HG03196 (cell line): Measurements from ENCODE around the gene PAIP2.
"Not testable (repeated sequence)": the region's sequence is repeated elsewhere in the genome, so short reads cannot be mapped to it uniquely, and the experiment has no call there.

Source experiments
- ATAC-seq: cut with Tn5 transposase; IDR thresholded peaks from one replicate; pipeline ENCODE4 v1.9.1; 2021; ENCODE audit not compliant: unreplicated experiment

Gene PAIP2

DNA sequence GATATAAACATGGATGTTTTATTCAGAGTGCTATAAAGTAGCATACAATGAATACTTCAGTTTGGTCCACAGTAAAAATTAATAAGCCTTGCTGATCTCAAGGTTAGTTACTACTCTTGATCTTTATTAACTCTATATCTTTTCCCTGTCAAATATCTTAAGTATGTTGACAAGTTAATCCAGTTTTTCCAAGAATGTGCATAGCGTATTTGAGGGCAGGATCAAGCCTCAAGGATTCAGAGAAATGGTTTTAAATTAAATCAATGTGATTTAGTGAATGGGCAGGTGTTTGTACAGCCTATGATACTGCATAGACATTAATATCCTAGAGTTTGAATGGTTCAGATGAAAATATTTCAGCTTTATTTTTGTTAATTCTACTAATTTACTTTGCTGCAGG lies 27.4 kb upstream of the PAIP2 start:
- no peak for ATAC-seq

DNA sequence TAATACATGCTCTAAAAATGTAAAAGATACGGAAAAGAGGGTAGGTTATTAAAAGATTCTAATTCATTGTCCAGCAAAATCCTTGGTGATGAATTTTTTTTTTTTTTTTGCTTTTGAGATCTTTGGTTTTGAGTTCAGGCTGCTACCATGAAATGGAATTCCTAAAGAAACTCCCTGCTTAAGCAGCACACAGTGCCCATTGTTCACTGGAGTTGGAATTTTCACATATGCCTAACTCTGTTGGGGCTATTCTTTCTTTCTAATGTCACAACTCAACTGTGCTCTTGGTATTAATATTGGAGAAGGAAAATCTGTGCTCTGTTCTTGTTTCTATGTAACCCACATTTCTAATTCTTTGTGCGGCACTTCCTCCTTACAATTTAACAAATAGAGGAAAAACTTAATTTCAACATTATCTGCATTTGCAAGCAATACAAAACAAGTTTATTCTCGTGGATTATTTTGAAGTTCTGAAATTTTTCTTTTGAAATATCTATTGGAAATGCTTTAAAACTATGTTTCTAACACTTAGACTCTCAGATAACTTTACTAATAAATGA lies 26.5 kb upstream of the PAIP2 start:
- no peak for ATAC-seq

DNA sequence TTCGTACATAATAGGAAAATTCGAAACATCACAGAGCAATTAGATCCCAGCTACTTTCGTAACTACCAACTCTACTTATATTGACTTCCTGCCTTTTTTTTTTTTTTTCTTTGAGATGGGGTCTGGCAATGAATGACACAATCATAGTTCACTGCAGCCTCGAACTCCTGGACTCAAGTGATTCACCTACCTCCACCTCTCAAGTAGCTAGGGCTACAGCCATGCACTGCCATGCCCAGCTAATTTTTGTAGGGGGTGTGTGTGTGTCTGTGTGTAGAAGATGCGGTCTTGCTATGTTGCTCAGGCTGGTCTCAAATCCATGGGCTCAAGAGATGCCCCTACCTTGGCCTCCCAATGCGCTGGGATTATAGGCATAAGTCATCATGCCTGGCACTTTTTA lies 5.8 kb upstream of the PAIP2 start:
- ATAC-seq: no peak

DNA sequence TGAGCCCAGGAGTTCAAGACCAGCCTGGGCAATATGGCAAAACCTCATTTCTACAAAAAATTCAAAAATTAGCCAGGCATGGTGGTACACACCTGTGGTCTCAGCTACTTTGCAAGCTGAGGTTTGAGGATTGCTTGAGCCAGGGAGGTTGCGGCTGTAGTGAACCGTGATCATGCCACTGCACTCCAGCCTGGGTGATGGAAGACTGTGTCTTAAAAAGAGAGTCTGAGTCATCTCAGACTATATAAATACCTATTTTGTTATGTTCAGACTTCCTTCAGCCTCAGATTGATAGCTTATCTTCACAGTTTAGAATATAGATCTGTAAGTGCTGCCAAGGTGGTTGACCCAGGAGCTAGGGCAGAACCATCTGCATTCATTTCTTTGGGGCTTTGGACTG lies 1.6 kb upstream of the PAIP2 start:
- ATAC-seq: no peak

DNA sequence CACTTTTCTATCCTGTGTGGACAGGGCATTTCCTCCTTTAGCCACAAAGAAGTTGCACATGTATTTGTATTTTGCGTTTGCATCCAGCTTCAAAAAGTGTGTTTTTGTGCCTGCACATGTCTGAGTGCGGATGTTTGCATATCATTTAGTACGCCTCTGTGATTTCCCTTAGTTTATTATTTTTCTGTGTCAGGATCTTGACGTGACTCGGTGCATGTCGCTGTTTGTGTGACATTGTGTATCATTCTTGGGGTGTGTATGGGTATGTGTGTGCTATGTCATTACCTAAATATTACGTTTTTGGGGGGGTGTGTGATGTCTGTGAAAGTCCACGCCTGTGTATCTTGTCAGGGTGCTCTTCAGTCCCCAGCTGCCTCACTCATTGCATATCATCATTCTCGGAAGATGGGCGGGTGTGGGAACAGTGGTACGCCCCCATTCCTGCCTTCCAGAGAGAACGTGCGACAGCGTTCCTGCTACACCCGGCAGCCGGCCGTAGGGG lies 416 bp upstream of the PAIP2 start:
- ATAC-seq: no peak

DNA sequence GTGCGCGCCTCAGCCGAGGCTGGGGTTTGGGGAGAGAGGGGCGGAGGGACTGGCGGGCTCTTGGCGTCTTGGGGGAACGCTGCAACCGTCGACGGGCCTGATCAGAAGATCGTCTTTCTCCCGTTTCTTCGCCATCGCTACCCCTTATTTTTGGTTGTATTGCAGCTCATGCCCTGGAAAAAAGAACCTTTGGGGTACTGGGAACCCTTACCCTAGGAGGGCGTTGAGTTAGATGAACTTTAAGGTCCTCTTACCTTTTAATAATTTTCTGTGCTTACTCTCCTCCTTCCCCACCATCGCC lies 719 bp downstream of the PAIP2 start:
- ATAC-seq: no peak

DNA sequence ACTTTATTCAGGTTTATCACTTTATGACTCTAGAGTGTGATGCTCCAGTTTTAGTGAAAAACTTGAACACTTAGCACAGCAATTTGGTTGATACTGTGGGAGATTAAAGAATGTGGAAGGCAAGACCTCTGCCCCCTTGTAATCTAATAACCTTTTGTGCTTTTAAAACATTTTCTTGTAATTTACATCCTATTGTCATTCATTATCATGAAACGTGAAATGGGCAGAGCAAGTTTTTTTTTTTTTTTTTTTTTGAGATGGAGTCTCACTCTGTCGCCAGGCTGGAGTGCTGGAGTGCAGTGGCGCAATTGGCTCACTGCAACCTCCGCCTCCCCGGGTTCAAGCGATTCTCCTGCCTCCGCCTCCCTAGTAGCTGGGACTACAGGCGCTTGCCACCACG lies 1.8 kb downstream of the PAIP2 start:
- no peak for ATAC-seq

DNA sequence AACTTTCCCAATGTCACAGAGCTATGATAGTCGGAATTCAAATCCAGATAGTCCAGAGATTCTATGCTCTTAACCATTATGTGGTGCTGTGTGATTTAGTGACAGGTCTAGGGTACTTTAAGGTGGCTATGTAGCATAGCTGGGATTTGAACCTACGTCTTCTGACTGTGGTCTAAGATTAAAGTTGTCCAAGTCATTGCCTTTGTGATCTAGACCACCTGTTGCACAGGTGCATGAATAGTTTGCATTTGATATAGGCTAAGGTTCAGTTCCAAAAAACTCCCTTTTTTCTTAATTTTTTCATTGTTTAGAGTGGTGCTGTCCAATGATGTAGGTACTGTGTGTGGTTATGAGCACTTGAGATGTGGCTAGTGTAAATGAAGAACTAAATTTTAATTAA lies 2.5 kb downstream of the PAIP2 start:
- no peak for ATAC-seq

DNA sequence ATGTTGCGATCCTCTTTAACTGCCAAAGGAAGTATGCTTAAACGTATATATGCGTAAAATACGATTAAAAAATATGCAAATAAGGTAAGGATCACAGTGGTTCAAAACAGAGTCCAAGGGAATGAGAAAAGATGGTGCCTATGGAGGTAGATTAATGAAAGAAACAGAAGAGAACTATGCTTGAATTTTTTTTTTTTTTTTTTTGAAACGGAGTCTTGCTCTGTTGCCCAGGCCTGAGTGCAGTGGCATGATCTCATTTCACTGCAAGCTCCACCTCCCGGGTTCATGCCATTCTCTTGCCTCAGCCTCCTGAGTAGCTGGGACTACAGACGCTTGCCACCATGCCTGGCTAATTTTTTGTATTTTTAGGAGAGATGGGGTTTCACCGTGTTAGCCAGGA lies 3.8 kb downstream of the PAIP2 start:
- ATAC-seq: not testable (repeated sequence)

DNA sequence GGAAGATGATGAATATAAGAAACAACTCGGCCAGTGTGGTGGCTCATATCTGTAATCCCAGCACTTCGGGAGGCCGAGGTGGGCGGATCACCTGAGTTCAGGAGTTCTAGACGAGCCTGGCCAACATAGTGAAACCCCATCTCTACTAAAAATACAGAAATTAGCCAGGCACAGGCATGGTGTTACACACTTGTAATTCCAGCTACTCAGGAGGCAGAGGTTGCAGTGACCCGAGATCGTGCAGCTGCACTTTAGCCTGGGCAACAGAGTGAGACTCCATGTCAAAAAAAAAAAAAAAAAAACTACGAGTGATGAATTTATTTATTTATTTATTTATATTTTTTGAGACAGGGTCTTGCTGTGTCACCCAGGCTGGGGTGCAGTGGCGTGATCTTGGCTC lies 6.2 kb downstream of the PAIP2 start:
- not testable (repeated sequence) for ATAC-seq

DNA sequence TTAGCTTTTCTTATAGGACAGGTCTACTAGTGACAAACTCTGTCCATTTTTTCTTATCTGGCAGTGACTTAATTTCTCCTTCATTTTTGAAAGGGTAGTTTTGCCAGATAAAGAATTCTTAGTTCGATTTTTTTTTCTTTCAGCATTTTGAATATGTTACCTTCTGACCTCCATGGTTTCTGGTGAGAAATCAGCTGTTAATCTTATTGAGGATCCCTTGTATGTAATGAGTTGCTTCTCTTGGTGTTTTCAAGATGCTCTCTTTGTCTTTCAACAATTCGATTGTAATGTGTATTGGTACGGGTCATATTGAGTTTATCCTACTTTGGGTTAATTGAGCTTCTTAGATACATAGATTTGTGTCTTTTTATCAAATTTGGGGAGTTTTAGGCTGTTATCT lies 12.5 kb downstream of the PAIP2 start:
- ATAC-seq: no peak

DNA sequence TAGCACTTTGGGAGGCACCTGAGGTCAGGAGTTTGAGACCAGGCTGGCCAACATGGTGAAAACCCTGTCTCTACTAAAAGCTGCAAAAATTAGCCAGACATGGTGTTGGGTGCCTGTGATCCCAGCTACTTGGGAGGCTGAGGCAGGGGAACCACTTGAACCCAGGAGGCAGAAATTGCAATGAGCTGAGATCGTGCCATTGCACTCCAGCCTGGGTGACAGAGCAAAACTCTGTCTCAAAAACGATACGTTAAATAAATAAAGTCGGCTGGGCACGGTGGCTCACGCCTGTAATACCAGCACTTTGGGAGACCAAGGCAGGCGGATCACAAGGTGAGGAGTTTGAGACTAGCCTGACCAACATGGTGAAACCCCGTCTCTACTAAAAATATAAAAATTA lies 14.2 kb downstream of the PAIP2 start:
- ATAC-seq: not testable (repeated sequence)

DNA sequence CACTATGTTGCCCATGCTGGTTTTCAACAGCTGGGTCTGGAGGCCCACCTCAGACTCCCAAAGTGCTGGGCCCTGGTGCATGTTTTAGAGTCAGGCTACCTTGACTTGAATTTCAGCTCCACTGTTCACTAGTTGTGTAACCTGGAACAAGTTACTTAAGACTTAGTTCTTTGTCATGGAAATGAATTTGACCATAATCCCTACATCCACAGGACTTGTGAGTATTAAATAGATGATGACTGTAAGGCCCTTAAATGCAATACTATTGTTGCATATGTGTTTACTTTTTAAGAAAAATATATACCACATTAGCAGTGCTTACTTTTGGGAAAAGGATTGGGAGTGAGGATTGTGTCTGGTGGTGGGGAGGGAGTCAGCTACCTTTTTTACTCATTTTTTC lies 16.4 kb downstream of the PAIP2 start:
- no peak for ATAC-seq

DNA sequence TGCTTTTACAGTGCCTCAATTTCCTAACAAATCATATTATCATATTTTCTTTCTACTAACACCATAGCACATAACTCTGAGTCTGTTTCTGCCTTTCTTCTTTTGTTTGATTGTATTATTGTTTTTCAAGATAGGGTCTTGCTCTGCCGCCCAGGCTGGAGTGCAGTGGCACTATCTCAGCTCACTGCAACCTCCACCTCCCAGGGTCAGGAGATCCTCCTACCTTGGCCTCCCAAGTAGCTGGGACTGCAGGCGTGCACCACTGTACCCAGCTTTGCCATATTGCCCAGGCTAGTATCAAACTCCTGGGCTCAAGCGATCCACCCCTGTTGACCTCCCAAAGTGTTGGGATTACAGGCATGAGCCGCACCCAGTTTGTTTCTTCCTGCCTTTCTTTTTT lies 18.7 kb downstream of the PAIP2 start:
- ATAC-seq: no peak

DNA sequence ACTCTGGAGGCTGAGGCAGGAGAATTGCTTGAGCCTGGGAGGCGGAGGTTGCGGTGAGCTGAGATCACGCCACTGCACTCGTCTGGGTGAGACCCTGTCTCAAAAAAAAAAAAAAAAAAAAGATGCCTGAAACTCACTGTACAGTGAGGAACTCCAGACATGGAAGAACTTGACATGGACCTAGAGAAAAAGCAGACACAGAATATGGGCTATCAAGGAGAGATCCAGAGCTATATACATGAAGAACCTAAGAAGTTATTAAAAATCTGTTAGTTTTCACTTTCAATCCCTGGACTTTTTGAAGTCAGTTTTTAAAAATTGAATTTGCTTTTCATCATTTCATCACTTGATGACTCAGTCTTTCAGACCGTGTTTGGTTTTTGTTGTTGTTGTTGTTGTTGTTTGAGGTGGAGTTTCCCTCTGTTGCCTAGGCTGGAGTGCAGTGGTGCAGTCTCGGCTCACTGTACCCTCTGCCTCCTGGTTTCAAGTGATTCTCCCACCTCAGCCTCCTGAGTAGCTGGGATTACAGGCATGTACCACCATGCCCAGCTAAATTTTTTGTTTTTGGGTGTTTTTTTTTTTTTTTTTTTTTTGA lies 20.3 kb downstream of the PAIP2 start:
- ATAC-seq: no peak

DNA sequence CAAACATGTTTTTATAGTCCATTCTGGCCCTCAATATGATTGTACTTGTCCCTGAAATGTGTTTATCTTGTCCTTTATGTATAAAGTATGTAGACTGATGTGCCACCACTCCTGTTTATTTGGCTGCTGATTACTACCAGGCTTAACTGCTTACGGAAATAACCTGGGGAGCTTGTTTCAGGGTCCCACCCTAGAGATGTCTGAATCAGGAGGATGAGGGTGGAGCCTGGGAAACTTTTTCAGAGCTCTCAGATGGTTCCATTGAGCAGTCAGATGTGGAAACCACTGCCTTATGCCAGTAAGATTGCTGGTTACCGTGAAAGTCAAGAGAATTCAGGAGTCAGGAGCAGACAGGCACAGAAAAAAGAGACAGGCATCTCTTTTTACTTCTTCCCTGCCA lies 22.3 kb downstream of the PAIP2 start:
- ATAC-seq: no peak

DNA sequence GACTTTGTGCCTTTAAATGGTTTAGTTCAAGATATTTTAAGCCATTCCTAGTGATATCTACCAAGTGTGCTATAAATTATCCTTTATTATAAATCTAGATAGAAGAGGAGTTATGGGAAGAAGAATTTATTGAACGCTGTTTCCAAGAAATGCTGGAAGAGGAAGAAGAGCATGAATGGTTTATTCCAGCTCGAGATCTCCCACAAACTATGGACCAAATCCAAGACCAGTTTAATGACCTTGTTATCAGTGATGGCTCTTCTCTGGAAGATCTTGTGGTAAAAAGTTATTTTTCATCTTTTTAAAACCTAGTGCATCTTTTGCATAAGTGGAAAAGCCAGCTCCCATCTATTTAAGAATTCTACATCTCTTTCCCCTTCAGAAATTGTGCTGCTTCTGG lies 22.8 kb downstream of the PAIP2 start:
- no peak for ATAC-seq

DNA sequence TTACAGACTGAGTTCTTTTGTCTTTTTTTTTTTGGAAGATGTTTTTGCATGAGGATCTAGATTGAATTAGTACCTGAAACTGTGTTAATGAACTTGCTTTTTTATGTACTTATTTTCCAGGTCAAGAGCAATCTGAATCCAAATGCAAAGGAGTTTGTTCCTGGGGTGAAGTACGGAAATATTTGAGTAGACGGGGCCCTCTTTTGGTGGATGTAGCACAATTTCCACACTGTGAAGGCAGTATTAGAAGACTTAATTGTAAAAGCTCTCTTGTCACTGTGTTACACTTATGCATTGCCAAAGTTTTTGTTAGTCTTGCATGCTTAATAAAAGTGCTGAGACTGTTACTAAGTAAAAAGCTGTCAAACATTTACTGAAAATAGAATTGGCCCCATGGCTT lies 27.0 kb downstream of the PAIP2 start:
- no peak for ATAC-seq

DNA sequence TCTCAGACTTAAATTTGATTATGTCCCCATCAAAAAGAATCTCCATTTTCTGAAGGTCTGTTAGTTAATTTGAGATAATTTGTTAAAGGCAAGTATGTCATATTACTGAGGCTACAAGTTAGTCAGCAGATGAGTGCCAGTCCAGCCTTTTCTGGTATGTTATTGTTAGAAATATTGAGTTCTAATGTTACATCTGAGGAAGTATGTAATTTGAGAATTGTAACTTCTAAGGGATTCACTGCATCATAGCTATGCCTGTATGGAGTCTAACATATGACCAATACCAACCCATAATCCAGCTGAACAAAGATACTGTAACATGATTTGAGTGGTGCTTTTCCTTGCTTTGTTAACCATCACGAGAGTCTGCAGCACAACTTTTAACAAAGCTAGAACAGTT lies 27.5 kb downstream of the PAIP2 start:
- ATAC-seq: no peak

DNA sequence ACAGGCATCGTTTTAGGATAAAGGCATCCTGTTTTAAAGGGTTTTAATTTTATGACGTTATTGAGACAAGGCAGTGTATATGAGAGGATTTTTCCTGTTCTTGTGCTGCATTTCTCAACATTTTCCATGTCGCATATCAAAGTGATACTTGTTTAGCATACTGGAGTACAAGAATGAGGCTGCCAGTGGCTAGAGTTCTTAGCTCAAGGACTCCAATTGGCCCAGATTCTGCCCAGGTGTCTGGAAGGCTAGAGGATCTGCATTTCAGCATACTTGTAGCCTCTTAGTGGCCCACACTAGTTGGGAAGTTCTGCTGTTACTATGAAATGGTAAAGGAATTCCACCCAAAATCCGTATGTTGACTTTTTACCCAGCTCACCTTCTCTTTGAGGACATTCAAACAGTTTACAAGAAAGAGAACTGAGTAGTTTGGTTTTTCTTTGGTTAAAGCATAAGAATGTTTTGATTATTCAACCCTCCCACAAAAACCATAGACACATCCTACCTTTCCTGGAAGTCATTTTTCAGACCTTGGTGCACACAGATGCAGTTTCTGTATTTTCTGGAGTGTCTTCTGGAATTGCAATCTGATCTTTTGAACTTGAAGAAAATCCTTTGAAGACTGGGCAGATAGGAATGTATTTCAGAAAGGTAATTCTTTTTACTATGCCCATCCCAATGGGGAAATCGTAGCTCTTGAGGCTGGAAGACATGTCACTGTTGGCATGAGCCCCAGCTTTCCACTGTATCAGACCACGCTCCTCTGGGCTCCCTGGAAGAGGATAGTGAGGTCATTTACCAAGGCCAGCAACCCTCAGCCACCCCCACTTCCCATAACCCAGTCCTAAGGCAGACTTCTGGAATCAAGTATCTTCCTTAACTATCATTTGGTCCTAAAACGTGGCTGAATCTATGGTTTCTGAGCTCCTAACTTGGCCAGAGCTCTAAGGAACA lies 30.1 kb downstream of the PAIP2 start:
- no peak for ATAC-seq

DNA sequence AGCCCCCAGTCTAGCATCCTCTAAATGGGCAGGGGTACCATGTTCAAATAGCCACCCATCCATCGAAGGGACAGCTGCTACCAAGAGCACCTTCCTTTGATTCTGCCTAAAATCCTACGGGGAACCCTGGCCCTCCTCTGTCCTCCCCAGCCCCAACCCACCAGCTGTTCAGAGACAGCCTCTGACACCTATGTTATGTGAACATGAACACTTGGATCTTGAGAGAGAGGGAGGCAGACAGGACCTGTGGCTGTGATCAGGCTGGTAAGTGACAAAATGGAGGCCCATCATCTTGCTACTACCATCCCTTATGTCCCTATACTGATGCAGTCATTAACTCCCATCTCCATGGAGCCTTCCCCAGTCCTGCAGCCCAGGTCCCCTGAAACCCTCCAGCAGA lies 33.3 kb downstream of the PAIP2 start:
- ATAC-seq: no peak

DNA sequence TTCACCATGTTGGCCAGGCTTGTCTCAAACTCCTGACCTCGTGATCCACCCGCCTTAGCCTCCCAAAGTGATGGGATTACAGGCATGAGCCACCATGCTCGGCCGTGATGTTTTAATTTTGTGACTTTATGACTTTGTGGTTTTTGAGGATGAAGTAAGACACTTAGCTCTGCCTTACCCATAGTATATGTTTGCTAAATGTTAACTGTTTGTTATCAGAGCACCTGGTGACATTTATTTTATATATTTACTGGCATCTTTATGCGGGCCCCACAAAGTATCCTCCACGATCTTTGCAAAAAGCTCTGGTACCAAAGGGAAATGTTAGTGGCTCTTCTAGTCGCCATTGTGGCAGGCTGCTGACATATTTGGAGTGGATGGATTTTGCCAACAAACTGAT lies 34.7 kb downstream of the PAIP2 start:
- no peak for ATAC-seq
